Breast epithelium (tissue), 3 donors: ENCODE measurements around the gene TCHP.

Experiments used
- POLR2A ChIP-seq: fragments of 450-650 bp; IDR thresholded peaks from one replicate; pipeline ENCODE4 v1.6.1; 2016; ENCODE audit warnings: antibody characterized with exemption, mild to moderate bottlenecking, moderate library complexity
- TF ChIP-seq, protein P1 (sequence below), 3 donors: fragments of 450-650 bp; IDR thresholded peaks; one replicate each; pipeline ENCODE4 v1.5.1; 2016 to 2017; ENCODE audit warnings: antibody characterized with exemption in 3 of 3, mild to moderate bottlenecking in 3 of 3, moderate library complexity in 3 of 3

DNA sequence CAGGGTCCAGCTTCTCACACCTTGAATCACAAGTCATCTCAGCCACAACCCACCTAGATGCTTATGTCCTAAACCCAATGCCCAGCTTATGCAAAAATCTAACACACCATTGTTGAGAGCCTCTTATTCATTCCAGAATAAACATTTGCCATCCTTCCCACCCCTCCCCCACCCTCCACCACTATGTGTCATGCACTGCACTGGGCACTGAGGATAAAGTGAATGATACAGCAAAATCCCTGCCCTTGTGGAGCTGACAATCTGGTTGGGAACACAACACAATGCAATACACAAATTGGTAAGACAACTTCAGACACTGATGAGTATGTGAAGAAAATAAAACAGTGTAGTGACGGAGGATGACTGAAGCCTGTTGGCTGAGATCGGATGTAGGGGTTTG, 18.3 kb upstream of the TCHP start:
- TF ChIP-seq, protein P1, sequence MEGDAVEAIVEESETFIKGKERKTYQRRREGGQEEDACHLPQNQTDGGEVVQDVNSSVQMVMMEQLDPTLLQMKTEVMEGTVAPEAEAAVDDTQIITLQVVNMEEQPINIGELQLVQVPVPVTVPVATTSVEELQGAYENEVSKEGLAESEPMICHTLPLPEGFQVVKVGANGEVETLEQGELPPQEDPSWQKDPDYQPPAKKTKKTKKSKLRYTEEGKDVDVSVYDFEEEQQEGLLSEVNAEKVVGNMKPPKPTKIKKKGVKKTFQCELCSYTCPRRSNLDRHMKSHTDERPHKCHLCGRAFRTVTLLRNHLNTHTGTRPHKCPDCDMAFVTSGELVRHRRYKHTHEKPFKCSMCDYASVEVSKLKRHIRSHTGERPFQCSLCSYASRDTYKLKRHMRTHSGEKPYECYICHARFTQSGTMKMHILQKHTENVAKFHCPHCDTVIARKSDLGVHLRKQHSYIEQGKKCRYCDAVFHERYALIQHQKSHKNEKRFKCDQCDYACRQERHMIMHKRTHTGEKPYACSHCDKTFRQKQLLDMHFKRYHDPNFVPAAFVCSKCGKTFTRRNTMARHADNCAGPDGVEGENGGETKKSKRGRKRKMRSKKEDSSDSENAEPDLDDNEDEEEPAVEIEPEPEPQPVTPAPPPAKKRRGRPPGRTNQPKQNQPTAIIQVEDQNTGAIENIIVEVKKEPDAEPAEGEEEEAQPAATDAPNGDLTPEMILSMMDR (IDR thresholded peaks at IDR 0.05): no peak
- no peak for TF ChIP-seq POLR2A
